HG03457 (cell line): ENCODE measurements around the gene SNX18.
"Not testable (repeated sequence)": the region's sequence is repeated elsewhere in the genome, so short reads cannot be mapped to it uniquely, and the experiment has no call there.

Experiments used
- ATAC-seq: cut with Tn5 transposase; IDR thresholded peaks from one replicate; pipeline ENCODE4 v1.9.1; 2021; ENCODE audit warnings: moderate number of reproducible peaks; ENCODE audit not compliant: unreplicated experiment

SNX18 gene, protein sequence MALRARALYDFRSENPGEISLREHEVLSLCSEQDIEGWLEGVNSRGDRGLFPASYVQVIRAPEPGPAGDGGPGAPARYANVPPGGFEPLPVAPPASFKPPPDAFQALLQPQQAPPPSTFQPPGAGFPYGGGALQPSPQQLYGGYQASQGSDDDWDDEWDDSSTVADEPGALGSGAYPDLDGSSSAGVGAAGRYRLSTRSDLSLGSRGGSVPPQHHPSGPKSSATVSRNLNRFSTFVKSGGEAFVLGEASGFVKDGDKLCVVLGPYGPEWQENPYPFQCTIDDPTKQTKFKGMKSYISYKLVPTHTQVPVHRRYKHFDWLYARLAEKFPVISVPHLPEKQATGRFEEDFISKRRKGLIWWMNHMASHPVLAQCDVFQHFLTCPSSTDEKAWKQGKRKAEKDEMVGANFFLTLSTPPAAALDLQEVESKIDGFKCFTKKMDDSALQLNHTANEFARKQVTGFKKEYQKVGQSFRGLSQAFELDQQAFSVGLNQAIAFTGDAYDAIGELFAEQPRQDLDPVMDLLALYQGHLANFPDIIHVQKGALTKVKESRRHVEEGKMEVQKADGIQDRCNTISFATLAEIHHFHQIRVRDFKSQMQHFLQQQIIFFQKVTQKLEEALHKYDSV

DNA sequence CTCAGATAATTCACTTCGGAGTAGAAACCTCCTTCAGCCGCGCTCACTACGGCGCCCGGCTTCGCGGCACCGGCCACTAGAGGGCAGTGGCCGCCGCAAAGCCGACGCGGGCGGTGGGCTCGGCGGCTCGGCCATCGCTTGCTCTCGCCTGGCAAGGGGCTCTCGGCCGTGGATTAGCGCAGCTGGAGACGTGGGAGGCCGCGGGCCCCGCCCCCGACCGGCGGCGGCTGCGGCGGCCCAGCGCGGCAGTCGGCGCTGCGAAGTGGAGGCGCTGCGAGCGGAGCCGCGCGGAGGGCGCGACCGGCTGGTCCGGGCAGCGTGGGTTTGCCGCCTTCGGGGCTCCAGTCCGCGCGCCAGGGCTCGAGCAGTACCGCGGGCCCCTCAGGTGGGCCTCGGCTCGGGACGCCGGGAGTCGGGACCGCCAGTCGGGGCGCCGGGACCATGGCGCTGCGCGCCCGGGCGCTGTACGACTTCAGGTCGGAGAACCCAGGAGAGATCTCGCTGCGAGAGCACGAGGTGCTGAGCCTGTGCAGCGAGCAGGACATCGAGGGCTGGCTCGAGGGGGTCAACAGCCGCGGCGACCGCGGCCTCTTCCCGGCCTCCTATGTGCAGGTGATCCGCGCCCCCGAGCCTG lies at the start of gene SNX18:
SNX18 (plus strand) TSS at position 248 of the 634 bp plus-strand sequence; CDS start at position 442, 194 bp downstream.
- ATAC-seq, result peak; percentile 95

GRCh38 chr5:54469622-54470021 lies 47.9 kb upstream of the SNX18 start:
- ATAC-seq, result peak; percentile 76

DNA sequence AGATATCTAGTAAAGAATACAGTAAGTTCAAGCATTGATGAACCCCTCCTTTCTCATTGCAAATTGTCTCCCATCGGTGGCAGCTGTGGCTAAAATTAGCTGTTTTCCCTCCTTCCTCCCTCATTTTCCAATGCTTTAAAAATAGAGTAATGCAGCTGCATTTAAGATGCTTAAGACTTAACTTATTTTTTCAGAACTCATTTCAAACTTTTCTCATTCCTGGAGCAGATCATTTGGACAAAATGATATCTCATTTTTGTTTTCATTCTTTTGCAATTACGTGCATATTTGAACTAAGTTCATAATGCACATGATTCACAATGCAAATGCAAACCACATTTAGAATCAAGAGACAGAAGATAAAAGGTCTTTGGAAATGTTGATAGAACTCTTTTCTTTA lies 47.4 kb upstream of the SNX18 start:
- no peak for ATAC-seq

DNA sequence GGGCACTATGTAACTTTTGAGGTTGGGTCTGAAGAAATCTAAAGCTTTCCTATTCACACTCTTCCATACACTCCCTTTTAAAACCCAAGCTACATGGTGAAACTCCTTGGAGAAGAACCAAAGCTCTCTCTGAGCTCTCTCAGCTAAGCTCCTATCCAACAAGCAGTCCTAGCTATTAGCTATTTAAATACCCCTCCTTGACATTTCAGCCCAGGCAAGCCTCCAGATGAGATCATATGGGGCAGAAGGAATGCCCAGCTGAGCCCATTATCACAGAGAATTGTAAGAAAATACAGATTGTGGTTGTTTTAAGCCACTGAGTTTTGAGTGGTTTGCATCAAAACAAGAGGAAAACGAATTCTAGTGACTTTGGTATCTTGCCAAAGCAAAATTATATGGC lies 46.9 kb upstream of the SNX18 start:
- no peak for ATAC-seq

DNA sequence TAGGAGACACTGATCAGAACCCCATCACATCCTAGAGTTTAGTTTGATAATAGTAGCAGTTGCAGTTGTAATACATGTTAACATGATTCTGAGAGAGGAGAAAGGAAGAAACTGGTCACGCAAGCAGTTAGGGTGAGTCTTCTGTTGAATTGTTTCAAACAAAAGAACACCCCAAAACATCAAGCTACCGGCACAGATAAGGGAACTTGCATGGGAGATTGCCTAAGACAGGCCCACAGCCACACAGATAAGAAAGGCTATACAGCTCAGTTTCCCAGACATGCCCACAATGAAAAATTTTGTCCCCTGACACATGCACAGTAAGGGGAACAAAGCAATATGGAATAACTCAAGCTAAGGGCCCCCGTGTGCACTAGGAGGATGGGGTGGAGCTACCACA lies 46.2 kb upstream of the SNX18 start:
- ATAC-seq, result no peak

GRCh38 chr5:54476682-54477081 lies 40.9 kb upstream of the SNX18 start:
- no peak for ATAC-seq

DNA sequence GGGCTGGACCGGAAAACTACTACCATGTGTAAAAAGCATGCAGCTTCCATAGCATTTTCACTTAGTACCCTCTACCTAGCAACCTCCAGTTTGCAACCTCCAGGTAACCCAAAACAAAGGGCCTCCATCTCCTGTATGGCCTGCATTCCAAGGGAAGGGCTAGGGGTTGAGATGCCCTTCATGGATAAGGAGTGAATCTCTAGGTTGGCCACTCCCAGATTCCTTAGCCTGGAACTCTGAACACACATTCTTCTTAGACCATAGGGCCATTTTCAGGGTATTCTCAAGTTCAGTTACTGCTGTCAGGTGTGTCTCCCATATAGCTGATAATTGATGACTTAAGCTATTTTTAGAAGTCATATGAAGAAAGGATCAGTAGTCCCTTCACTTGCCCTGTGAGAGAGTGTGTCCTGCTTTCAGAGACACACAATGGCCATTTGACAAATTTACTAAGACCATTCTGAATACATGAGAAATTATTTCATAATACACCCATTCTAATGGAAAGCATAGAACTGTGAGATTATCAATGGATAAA lies 39.5 kb upstream of the SNX18 start:
- ATAC-seq, result no peak

GRCh38 chr5:54480296-54480695 lies 37.3 kb upstream of the SNX18 start:
- no peak for ATAC-seq

DNA sequence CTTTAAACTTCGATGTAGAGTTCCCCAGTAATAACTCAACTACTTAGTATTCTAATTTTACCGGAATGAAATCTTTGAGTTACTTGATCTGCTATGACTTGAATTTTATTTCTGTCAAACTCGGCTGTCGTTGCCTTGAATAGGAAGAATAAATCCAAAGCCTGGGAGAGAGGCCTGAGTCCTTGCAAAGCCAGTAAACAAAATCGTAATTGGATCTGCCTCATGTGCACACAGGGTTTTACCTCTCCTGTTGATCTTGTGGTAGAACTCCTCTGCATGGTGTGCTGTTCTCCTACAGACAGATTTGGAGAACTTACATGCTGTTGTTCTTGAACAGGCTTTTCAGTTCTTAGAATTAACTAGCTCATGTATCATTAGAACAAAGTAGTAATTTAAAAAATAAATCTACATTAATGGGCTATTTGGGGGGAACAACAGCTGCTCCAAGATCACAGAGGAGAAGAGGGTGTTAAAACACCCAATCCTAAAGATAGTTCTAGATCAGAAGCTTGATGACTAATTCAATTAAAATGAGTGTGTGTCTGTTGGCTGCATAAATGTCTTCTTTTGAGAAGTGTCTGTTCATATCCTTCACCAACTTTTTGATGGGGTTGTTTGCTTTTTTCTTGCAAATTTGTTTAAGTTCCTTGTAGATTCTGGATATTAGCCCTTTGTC lies 33.2 kb upstream of the SNX18 start:
- ATAC-seq, result no peak

- not testable (repeated sequence) for ATAC-seq
Observed at GRCh38 chr5:54485659-54486058, 31.9 kb upstream of the SNX18 start.

GRCh38 chr5:54489648-54489979 lies 27.9 kb upstream of the SNX18 start:
- ATAC-seq, result not testable (repeated sequence)

DNA sequence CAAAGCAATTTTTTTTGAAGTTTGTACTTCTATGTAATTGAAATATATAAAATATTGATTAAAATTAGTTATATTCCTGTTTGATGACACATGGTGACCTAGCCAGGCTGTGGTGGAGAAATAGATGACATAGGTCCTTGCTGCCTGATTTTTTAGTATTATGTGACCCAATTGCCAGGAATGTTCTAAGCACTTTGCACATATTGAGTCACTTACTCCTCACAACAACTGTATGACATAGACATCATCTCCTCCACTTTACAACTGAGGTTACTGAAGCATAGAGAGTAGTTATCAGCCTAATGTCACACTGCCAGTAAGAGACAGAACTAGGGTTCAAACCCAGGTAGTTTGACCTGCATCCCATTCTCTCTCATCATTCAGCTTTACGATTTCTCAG lies 26.2 kb upstream of the SNX18 start:
- no peak for ATAC-seq

GRCh38 chr5:54492178-54492577 lies 25.4 kb upstream of the SNX18 start:
- no peak for ATAC-seq

- ATAC-seq, result no peak
Observed at GRCh38 chr5:54495027-54495426, 22.5 kb upstream of the SNX18 start.

DNA sequence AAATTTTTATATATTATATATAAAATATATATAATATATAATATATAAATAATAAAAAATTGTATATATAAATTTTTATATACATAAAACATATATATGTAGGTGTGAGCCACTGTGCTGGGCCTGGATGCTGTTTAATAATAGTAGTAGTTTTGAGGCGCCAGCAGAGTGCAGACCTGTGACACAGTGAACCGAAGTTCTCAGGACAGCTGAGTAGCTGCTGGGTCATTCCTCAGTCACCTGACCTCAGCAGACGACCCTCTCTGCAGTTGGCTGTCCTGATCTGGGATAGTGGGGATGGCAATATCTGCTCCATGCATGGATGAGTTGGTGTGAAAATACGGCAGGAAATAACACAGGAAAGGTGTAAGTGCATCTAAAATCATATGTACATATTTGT lies 3.3 kb upstream of the SNX18 start:
- no peak for ATAC-seq

DNA sequence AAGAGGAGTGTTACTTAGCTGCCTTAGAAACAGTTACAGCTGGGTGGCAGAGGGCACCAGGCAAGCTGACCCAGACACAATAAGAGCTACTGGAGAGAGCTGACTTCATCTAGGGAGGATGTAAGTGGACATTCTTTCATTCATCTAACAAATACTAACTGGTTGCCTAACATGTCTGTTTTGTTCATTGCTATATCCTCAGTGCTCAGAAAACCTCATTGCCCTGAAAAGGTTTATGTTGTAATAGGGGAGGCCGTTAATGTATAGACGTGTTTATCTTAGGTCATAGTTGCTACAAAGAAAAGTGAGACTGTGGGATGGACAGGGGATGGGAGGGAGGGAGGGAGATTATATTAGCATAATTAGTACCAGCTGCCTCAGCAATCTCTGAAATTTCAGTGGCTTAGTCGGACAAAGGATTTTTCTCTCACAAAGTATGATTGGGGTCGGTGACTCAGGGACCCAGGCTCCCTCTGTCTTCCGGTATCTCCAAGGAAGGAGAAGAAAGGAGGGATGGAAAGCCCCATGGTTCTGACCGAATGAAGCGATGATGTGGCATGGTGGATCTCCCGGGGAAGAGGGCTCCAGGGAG lies 2.6 kb upstream of the SNX18 start:
- no peak for ATAC-seq

DNA sequence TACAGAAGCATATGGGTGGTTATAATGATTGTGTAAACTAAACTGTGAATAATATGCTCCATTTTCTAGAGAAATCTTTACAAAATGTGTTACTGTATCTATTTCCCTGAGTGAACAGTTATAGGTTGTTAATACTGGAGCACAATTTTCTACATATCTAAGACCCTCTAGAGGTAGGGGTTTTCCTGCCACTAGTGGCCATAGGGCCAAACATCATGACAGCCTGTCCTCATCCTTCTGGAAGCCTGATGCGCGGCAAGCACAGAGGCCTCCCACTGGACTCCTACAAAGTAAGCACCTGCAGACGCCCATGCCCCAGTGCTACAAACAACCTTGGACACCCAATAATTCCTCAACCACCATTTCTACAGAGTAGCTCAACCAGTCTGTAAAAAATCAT lies 1.9 kb upstream of the SNX18 start:
- ATAC-seq, result no peak

GRCh38 chr5:54516051-54516655 lies 1.4 kb upstream of the SNX18 start:
- no peak for ATAC-seq

- no peak for ATAC-seq
Observed at GRCh38 chr5:54517174-54517511, 416 bp upstream of the SNX18 start.

DNA sequence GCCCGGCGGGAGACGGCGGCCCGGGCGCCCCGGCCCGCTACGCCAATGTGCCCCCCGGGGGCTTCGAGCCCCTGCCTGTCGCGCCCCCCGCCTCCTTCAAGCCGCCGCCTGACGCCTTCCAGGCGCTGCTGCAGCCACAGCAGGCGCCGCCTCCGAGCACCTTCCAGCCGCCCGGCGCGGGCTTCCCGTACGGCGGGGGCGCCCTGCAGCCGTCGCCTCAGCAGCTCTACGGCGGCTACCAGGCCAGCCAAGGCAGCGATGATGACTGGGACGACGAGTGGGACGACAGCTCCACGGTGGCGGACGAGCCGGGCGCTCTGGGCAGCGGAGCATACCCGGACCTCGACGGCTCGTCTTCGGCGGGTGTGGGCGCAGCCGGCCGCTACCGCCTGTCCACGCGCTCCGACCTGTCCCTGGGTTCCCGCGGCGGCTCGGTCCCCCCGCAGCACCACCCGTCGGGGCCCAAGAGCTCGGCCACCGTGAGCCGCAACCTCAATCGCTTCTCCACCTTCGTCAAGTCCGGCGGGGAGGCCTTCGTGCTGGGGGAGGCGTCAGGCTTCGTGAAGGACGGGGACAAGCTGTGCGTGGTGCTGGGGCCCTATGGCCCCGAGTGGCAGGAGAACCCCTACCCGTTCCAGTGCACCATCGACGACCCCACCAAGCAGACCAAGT lies 723 bp downstream of the SNX18 start:
- peak; percentile 18 for ATAC-seq
